Stimulated activated CD4-positive, alpha-beta T cell treated with anti-CD3 and anti-CD28 coated beads, Interleukin-4, amount 100 ng/mL, for 4 hours (primary cell): ENCODE results near the gene CCDC175.

Source experiments
- DNase-seq, 2 experiments: peaks; one replicate each; pipeline ENCODE4 v3.0.0-alpha.2; 2020

The CCDC175 gene

DNA sequence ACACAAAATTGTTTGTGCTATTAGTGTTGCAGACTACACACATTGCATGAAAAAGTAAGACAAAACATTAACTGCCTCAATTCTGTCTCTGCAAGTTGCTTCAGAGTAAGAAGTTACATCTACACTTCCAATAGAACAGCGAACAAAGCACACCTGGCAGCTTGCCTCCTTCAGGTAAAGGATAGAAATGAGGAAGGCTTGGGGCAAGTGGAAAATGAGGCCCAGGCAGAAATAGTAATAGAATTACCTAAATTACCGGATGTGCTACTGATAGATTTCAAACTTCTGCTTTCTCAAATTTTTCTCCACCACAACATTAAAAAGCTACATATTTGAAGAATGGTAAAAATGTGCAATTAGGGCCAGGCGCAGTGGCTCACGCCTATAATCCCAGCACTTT is 37.7 kb downstream of the CCDC175 start:
- DNase-seq = no peak

DNA sequence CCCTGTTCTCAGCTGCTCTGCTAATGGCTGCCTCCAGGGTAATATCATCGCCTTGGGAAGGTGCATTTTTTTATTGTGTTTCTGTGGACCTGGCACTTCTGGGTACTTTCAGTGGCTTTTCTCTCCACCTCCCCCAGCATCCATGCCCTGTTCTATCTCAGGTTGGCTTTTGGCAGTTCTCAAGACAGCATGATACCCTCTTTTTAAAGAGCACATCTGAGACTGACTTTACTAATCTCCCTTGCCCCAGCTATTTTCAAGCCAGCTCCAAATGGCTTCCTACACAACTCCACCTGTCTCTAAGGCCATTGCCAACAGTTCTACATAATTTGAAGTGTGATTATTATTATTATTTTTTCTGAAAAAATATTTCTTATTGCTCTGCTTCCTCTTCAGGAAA is 39.1 kb downstream of the CCDC175 start:
- DNase-seq = no peak

DNA sequence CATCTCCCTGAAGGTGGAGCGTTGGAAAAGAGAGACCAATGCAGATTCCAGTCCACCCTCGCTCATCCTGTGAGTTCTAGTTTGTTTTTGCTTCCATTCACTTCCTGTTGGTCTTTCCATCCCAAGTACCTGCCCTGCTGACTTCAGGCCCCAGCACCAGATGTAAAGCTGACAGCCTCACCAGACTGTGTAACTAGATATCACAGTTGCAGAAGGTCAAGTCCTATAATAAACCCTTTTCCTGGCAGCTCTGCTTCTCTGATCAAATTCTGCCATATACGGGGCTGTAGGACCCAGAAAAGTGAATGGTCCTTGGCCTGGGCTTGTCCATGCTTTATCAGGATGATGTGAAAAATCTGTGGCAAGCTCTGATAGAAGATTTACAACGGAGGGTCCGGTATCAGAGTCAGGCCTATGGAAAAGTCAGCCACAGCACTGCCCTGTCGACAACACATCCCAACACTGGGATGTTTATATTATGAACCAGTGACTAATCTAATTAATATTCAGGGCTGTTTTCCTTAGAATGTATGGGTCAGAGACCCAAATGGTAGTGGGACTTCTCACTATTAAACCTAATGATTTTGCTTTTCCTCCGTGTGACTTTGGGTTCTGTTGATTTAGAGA is 42.1 kb downstream of the CCDC175 start:
- no peak for DNase-seq

DNA sequence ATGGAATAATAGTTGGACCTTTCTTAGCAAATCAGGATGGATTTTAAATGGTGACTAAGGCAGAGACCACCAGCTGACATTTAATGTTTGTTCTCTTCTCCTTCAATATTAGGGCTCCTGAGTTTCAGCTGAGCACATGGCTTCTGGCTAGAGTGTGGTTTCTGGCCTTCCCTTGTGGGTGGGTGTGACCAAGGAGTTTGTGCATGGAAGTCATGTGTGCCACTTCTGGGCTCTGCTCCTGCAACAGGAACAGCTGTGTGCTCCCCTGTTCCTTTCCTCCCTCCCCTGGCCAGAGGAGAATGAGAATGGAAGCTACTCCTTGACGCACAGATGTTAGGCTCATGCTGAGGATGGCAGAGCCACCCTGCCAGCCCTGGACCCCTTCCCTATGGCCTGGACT is 44.2 kb downstream of the CCDC175 start:
- DNase-seq = no peak

DNA sequence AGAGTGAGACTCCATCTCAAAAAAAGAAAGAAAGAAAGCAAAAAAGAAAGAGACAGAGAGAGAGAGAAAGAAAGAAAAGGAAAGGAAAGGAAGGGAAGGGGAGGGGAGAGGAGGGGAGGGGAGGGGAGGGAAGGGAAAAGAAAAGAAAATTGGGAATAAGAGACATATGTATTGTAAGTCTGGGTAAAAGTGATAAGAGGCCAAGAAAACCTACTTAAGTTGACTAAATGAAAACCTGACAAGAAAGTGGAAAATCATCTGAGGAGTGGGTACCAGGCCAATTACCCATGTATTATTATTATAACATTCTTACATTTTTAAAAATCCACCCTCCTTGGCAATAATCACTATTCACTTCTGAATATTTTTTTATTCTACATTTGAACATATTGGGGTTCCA is 46.3 kb downstream of the CCDC175 start:
- no peak for DNase-seq

DNA sequence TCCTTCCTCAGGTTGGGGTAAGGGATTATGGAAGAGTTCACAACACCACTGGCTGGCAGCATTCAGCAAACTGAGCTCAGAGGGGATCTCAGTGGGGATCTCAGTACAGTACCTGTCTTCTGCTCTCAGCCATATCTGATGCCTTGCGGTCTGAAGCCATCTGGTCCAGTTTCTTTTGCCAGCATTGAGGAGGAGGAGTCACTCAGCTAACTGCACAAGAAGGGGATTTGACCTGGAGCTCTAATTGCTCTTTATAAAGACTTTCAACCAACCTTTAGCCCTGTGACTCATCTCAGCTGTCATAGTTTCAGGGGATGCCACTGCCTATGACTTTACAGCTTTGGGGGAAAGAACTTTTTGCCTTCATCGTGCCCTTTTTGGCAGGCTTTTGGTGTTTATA is 47.4 kb downstream of the CCDC175 start:
- DNase-seq = no peak

DNA sequence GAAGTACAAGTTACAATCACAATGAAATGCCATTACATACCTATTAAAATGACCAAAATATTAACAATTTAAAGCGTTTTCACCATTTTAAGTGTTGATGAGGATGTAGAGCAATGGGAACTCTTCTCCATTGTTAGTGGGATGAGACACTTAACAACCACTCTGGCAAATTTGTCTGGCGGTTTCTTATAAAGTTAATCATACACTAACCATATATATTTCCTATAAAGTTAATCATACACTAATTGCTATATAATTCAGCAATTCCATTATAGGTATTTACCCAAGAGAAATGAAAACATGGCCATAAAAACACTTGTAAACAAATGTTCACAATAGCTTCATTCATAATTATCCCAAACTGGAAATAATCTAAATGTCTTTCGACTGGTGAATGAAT is 56.4 kb downstream of the CCDC175 start:
- DNase-seq = no peak

DNA sequence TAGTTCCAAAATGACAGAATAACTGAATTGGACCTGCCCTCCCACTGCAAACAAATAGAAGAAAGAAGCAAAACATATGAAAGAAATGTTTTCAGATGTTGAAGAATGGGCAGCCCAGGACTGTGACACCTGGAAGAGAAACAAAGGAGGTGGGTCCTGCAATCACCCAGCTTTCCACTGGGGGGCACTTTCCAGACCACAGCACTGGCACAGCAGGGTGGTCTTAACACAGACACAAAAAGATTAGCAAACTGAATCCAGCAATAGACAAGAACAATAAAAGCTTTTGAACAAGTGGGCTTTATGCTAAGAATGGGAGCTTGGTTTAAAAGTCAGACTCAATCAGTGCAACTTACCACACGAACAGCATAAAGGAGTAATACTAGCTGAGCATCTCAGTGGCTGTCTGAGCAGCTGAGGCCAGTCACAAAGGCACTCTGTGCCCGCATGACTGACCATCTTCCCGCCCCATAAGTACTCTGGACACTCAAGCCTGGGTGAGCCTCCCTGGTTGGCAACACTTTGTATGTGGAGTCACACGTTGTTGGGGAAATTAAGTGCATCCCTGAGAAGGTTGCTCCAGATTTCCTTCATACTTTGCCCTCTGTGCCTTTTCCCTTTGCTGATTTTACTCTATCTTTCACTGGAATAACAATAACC is 64.6 kb downstream of the CCDC175 start:
- DNase-seq = no peak

DNA sequence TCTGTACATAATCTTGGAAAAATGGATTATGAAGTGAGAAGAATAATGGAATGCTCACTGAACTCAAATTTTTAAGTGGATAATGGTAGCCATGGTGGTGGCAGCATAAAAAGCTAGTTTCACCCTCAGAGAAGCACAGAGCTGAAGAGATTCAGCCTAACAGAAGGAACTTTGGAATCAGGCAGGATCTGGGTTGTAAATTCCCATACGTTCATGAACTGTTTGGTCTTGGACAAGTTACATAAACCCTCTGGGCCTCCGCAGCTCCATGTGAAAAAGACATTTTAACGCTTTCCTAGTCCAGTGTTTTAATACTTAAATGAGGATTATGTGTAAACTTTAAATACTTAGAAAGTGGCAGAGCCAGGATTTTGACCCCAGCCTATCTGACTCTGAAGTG is 65.6 kb downstream of the CCDC175 start:
- no peak for DNase-seq

DNA sequence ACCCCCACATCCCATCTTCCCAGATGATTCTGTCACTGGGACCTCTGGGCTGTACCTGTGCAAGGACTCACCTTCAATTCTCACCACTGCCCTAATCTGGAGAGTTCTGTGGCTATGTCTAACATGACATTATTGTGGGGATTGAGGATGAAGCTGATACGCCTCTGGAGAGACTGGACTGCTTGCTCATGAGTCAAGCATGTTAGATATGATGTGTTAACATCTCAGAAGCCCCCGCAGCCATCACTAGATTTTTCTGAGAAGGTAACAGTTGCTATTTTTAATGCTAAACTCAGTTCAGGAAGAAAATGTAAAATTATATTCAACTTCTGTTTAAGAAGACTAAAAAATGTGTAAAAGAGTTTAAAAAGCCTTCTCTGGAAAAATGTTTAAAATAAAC is 66.6 kb downstream of the CCDC175 start:
- no peak for DNase-seq

DNA sequence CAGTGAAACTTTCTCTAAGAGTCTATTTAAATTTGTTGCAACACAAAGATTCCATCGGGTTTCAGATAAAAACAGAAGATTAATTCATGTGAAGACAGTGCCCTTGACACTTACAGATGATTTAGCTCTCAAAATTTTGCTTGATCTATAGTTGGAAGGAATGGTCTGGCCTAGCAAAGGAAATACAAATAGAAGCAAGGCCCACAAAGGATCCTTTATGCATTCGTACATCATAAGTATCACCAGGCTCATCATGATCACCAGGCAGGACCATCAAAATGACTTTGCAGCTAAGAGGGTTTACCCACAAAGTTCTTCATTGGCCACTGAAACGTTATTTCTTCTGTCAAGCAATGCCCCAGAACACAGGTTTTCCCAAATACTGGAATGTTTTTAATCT is 67.5 kb downstream of the CCDC175 start:
- no peak for DNase-seq

DNA sequence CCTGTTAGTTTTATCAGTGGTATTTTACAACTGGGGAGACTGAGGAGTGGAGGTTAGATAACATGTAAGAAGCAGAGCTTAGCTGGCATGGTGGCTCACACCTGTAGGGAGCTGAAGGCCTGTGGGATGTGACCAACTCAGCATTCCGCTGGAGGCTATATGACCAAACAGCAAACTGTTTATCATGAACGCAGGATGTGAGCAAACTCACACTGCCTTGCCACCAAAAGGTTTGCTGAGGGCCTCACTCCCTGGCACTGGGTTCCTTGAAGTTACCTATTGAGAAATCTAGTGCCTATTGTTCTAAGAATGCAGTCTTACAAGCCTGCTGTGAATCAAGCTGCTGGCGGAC is 68.9 kb downstream of the CCDC175 start:
- no peak for DNase-seq

DNA sequence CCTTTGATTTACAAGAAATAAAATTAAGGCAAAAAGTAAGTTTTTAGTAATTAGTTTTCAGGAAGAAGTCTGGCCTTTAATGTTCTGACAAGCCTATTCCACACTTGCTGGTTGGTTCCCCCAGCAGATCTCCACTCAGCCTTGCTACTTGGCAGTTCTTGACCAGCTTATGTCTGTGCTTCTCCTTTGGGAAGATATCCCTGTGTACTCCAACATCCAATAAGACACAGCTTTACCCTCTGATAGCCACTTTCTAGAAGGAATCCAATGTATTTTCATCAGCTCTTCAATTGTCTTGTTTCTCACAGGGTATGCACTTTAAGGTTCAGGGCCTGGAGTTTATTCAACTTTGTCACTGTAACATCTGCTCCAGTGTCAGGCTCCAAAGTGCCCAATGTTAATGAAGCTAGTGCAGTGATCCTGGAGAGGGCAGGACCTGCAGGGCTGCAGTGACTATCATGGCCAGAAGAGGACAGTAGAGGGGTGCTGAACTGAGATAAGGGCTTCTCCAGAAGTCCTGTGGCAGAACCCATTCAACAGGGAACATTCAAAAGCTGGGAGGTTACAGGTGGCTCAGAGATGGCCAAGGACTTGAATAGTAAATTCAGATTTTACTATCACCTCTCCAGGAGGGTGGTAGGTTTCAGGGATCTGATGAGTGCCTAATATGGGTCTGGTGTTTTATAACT is 69.4 kb downstream of the CCDC175 start:
- peak; percentile 28 to 33 for DNase-seq

DNA sequence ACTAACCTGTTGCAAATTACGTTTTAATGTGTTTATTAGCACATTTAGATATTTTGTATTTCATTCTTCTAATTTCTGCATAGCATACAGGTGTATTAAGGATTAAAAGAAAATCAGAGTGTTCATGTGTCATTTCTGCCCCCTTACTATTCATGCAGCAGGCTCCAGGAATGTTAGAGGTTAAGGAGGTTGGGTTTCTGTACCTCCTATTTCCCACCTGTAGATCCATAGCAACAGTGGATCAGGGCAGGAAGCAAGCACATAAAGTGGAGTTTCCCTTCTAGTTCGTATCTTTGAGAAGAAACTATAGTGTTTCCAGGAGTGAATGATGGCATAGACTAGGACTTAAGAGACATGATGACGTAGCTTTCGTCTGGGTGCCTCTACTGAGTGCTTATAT is 73.4 kb downstream of the CCDC175 start:
- no peak for DNase-seq

DNA sequence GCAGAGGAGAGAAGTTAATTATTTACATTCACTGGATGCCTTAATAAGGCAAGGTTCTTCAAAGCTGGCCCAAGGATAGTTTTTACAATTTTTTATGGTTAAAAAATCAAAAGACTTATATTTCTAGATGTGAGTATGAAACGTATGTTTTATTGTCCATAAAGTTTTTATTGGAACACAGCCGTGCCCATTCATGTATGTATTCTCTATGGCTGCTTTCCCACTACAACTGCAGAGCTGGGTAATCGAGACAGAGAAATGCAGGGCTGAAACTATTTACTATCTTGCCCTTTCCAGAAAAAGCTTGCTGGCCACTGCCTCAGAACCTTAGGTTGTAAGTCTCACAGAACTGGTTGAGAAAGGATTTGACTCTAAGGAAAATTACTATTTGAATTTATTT is 75.9 kb downstream of the CCDC175 start:
- DNase-seq = no peak

DNA sequence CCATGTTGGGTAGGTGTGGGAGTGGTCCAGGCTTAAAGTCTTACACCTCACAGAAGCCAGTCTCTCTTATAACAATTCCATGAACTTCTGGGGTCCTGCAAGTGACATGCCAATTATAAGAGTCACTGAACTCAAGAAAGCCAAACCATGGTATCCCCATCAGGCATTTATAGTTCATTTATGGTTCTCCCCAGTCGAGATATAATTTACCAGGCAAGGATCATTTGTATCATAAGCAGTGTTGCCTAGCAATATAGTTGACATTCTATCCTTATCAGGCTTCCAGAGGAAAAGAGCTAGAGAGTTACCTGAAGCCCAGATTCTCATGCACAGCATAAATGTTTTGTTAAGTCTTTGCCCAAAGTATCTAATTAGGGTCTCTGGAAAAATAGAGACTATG is 84.2 kb downstream of the CCDC175 start:
- no peak for DNase-seq

DNA sequence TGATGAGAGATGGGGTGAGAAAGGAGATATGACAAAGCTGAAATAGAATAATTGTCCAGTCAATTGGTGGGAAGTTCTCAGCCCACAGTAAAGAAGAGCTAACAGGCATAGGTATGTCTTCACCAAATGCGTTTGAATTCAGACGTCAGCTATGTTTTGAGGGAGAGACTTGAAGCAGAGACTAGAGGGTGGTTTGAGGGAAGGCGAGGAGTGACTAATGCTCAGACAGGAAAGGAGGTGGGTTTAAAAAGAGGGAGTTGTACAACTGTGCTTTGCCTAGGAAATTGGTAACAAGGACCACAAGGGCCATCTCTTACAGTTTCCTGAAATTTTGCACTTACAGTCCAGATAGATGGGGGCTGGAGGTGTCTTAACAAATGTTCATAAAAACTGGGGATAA is 85.9 kb downstream of the CCDC175 start:
- DNase-seq = no peak

DNA sequence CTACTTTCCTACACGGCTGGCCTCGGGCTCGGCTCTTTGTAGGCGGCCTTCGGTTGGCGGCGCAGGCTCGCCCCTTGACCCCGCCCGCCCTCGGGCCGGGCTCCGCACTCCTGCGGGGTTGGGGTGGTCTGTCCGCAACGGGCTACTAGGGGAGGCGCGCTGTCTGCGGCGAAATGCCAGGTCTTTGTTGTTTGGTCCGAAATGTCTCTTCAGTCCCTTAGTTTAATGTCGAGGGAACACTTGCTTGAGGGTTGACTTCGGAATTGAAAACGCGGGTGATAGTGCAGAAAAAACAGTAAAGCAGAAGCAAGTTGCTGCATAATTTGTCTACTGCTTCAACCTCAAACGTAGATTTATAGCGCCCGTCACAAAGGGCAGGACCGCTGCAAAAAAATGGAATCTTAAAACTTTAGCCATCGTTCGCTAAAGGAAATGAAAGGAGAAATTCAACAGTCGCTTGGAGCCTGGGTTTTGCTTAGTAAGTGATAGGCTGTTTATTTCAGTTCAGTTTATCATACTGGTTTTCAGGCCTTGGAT is 91.9 kb downstream of the CCDC175 start:
- DNase-seq = no peak

DNA sequence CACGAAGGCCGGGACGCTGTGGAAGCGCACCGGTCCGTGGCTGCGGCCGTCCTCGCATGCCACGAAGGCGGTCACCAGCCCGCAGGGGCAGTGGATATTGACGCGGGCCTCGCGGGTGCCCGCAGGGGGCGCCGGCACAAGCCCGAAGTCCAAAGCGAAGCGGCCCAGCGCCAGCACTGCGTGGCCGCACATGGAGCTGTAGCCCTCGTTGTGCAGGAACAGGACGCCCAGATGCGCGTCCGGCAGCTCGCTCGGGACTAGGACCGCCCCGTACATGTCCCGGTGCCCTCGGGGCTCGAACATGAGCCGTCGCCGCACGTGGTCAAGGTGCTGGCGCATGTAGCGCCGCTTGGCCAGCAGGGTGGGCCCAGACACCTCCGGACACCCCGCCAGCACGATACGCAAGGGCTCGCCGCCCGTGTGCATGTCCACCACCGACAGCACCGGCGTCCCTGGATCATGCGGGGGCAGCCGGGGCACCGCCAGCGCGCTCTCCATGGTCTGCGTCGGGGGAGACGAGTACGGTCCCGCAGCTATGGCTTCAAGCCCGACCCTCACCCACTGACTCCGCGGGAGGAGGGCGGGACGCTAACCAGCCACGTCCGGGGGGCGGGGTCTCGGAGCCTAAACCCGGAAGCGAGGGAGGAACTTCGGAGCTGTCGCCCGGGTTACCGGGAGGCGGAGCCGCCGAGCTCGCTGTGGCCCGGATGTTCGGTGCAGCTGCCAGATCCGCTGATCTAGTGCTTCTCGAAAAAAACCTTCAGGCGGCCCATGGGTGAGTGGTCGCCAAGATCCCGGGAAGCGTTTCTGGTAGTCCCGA is 92.6 kb downstream of the CCDC175 start, which contains the start of the genes JKAMP and L3HYPDH:
TSS of gene JKAMP (plus strand) at position 699 of the 820 bp plus-strand sequence. CDS start at position 772, 73 bp downstream.
TSS of gene L3HYPDH (minus strand) at position 590 of the 820 bp plus-strand sequence. CDS start at position 498, 92 bp downstream.
- DNase-seq = peak; percentile 97 to 98

DNA sequence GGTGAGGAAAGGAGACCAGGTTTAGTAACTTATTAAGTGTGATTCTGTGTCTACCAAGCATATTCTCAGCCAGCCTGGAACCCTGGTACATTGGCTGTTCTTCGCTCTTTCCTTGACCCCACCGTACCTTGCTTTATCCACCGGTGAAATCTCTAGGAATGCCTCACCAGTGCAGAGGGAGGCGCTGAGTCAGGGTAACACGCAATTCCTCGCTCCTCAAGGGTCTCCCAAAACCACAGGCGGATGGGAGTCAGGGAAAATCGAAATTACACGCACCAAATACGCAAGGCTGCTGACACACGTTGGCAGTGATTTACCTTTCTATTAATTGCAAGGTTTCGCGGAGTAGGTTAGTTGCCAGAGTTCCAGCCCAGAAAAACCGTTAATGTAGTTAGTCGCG is 93.2 kb downstream of the CCDC175 start:
- no peak for DNase-seq

DNA sequence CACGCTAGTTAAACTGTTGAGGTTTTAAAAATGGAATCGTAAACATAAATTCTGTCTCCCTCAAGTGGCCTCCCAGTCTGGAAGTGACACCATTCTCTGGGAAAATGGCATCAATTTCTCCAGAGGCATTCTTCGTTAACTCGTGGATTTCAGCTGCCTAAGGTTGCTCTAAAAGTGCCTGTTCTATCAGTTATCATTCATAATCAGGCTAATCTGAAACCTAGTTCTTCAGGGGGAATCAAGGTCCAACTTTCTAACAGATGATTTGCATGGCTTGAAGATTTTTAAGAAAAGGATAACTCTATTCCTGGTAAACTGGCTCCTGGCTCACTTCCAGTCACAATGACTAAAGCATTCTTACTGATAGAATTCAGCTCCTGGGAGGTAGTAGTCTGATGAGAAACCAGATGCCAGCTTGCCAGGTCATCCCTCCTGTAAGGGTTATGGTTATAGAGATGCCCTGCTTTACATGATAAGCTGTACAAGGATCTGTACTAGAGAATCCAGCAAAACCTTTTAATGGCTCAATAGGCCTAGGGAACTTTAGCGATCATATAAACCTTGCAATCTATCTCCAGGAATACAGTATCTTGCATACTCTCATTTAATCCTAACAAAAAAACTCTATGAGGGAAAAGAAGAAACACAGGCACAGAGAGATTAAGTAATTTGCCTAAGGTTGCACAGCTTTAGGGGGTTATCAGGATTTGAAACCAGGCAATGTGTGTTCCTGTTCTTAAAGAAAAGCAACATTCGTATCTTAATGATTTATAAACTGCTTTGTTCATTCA is 93.9 kb downstream of the CCDC175 start:
- no peak for DNase-seq

DNA sequence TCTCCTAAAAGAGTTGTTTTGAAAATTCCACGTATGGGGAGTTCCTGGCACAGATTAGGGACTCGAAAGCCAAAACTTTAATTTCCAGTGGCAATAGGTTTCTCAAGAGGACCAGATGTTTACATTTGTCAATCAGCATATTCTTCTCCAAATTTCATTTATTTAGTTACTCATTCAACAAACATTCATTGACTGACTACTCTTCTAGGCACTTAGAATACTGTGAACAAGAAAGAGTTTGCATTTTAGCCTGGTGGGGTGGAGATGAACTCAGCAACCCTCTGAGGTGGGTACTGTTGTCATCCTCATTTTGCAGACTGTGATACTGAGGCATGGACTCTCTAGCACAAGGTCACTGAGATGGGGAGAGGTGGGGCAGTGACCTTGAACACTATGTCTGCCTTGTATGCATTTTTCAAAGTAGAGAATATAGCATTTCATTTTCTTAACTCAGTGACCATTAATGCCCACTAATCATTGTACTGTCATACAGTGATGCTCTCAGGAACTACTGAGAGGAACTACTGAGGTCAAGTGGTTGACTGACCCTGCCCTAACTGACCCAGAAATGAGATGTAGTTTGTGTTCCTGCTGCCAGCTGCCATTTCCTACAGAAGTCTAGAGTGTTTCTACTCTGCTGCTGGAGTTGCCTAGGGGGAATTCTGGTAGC is 94.6 kb downstream of the CCDC175 start:
- no peak for DNase-seq
